Measurements from ENCODE around the gene DNAJC5. TPM values are rescaled to one million over a fixed set of nuclear protein-coding genes. Genes with fewer than 3 reads are reported as not detected.
"Not testable (repeated sequence)": the region's sequence is repeated elsewhere in the genome, so short reads cannot be mapped to it uniquely, and the experiment has no call there.

Gene DNAJC5
- polyA plus RNA-seq, 1 donor (not counting 4 experiments of a cell fraction or from before 2014, with no cell fraction given), result 43.7 TPM

- H3K9me1 ChIP-seq (ENCODE audit: control insufficient read depth, extremely low read depth, insufficient read depth, low read length), result no peaks in the 10 kb centered on the region
- H3K36me3 ChIP-seq (ENCODE audit: control insufficient read depth in 2 of 2, extremely low read depth in 1 of 2, insufficient read depth in 2 of 2, low read length in 2 of 2), result peaks cover 10 to 14% of the 10 kb centered on the region in 2 experiments
- no peak overlapping the region for H3K27ac ChIP-seq (ENCODE audit: control insufficient read depth, insufficient read depth, low read length)
- no peak overlapping the region for H2AFZ ChIP-seq (ENCODE audit: control insufficient read depth, low read length)
- DNase-seq (ENCODE audit: low read depth, low spot score) (no peak), FAIRE-seq (no peak)
- H3K4me3 ChIP-seq (ENCODE audit: control insufficient read depth in 2 of 3, extremely low read depth in 1 of 3, insufficient read depth in 2 of 3, low read depth in 1 of 3, low read length in 3 of 3), result no peak overlapping the region
- H3K9ac ChIP-seq (ENCODE audit: control insufficient read depth, extremely low read depth, insufficient read depth, low read length), result no peak overlapping the region
- no peaks in the 10 kb centered on the region for H3K27me3 ChIP-seq (ENCODE audit: control insufficient read depth, extremely low read depth, insufficient read depth, low read length)
- H3K9me3 ChIP-seq (ENCODE audit: control insufficient read depth, low read depth, low read length), result no peaks in the 10 kb centered on the region
- H4K20me1 ChIP-seq (ENCODE audit: control insufficient read depth, extremely low read depth, insufficient read depth, low read length), result no peaks in the 10 kb centered on the region
- TF ChIP-seq CTCF (optimal IDR thresholded peaks at IDR 0.05 in 1 of 3, IDR thresholded peaks at IDR 0.05 in 1 of 3, conservative IDR thresholded peaks at IDR 0.05 in 1 of 3; ENCODE audit: extremely low read depth in 1 of 3, insufficient read depth in 2 of 3, low read length in 3 of 3), result no peak
- TF ChIP-seq EZH2 (IDR thresholded peaks at IDR 0.05; ENCODE audit: low read length), result no peak
- dilution Hi-C loops (cut with MboI; ENCODE audit: extremely low pct_ligation_motif_present, low sequenced_read_pairs), result no loop called here
- no peak overlapping the region for H3K4me2 ChIP-seq (ENCODE audit: control insufficient read depth, extremely low read depth, insufficient read depth, low read depth, low read length)
- H3K79me2 ChIP-seq (ENCODE audit: control insufficient read depth, insufficient read depth, low read length), result peaks cover 84% of the 10 kb centered on the region
- peaks cover 20% of the 10 kb centered on the region for H3K4me1 ChIP-seq (ENCODE audit: control insufficient read depth, extremely low read depth, insufficient read depth, low read length)
These were observed 20.5 kb downstream of the DNAJC5 start for GRCh38 chr20:63915471-63915870.

GRCh38 chr20:63916371-63916939 is 21.5 kb downstream of the DNAJC5 start:
- FAIRE-seq; H3K4me3 ChIP-seq (ENCODE audit: control insufficient read depth in 2 of 3, extremely low read depth in 1 of 3, insufficient read depth in 2 of 3, low read depth in 1 of 3, low read length in 3 of 3); H3K9me3 ChIP-seq (ENCODE audit: control insufficient read depth, low read depth, low read length); H4K20me1 ChIP-seq (ENCODE audit: control insufficient read depth, extremely low read depth, insufficient read depth, low read length); H3K4me2 ChIP-seq (ENCODE audit: control insufficient read depth, extremely low read depth, insufficient read depth, low read depth, low read length); dilution Hi-C loops (cut with MboI; ENCODE audit: extremely low pct_ligation_motif_present, low sequenced_read_pairs); H3K9ac ChIP-seq (ENCODE audit: control insufficient read depth, extremely low read depth, insufficient read depth, low read length); DNase-seq (ENCODE audit: low read depth, low spot score); H3K27me3 ChIP-seq (ENCODE audit: control insufficient read depth, extremely low read depth, insufficient read depth, low read length); H2AFZ ChIP-seq (ENCODE audit: control insufficient read depth, low read length); H3K27ac ChIP-seq (ENCODE audit: control insufficient read depth, insufficient read depth, low read length); H3K9me1 ChIP-seq (ENCODE audit: control insufficient read depth, extremely low read depth, insufficient read depth, low read length): not testable (repeated sequence)
- peaks cover 88% of the 10 kb centered on the region for H3K79me2 ChIP-seq (ENCODE audit: control insufficient read depth, insufficient read depth, low read length)
- peaks cover 10% of the 10 kb centered on the region for H3K4me1 ChIP-seq (ENCODE audit: control insufficient read depth, extremely low read depth, insufficient read depth, low read length)
- peaks cover 10 to 14% of the 10 kb centered on the region in 2 experiments for H3K36me3 ChIP-seq (ENCODE audit: control insufficient read depth in 2 of 2, extremely low read depth in 1 of 2, insufficient read depth in 2 of 2, low read length in 2 of 2)

- Histone ChIP-seq H2AFZ (ENCODE audit: control insufficient read depth, low read length) (no peak overlapping the region), H3K9me3 (ENCODE audit: control insufficient read depth, low read depth, low read length) (no peaks in the 10 kb centered on the region), H3K36me3 (ENCODE audit: control insufficient read depth in 2 of 2, extremely low read depth in 1 of 2, insufficient read depth in 2 of 2, low read length in 2 of 2) (peaks cover 14 to 15% of the 10 kb centered on the region in 2 experiments), H3K4me2 (ENCODE audit: control insufficient read depth, extremely low read depth, insufficient read depth, low read depth, low read length) (no peak overlapping the region), H3K4me3 (ENCODE audit: control insufficient read depth in 2 of 3, extremely low read depth in 1 of 3, insufficient read depth in 2 of 3, low read depth in 1 of 3, low read length in 3 of 3) (no peak overlapping the region), H3K9ac (ENCODE audit: control insufficient read depth, extremely low read depth, insufficient read depth, low read length) (no peak overlapping the region), H4K20me1 (ENCODE audit: control insufficient read depth, extremely low read depth, insufficient read depth, low read length) (no peaks in the 10 kb centered on the region), H3K79me2 (ENCODE audit: control insufficient read depth, insufficient read depth, low read length) (peaks cover 88% of the 10 kb centered on the region), H3K27me3 (ENCODE audit: control insufficient read depth, extremely low read depth, insufficient read depth, low read length) (no peaks in the 10 kb centered on the region), H3K27ac (ENCODE audit: control insufficient read depth, insufficient read depth, low read length) (no peak overlapping the region), H3K4me1 (ENCODE audit: control insufficient read depth, extremely low read depth, insufficient read depth, low read length) (no peaks in the 10 kb centered on the region), H3K9me1 (ENCODE audit: control insufficient read depth, extremely low read depth, insufficient read depth, low read length) (no peaks in the 10 kb centered on the region)
- DNase-seq (ENCODE audit: low read depth, low spot score) (no peak), FAIRE-seq (no peak)
- dilution Hi-C loops (cut with MboI; ENCODE audit: extremely low pct_ligation_motif_present, low sequenced_read_pairs), result no loop called here
- TF ChIP-seq CTCF (optimal IDR thresholded peaks at IDR 0.05 in 1 of 3, IDR thresholded peaks at IDR 0.05 in 1 of 3, conservative IDR thresholded peaks at IDR 0.05 in 1 of 3; ENCODE audit: extremely low read depth in 1 of 3, insufficient read depth in 2 of 3, low read length in 3 of 3) (no peak), EZH2 (IDR thresholded peaks at IDR 0.05; ENCODE audit: low read length) (no peak)
These were observed 22.9 kb downstream of the DNAJC5 start for GRCh38 chr20:63917811-63918210.
